GM13976 (cell line): ENCODE data around the gene OSBPL2.

Experiments used
- DNase-seq: peaks from one replicate; pipeline ENCODE4 v3.0.0; 2012; ENCODE audit warnings: low spot score
- CTCF ChIP-seq: IDR thresholded peaks from 2 replicates; pipeline ENCODE4 v1.5.1; 2012; ENCODE audit warnings: borderline replicate concordance, mild to moderate bottlenecking; ENCODE audit not compliant: insufficient read depth; ENCODE audit errors: extremely low read depth, missing control alignments, control extremely low read depth
- in situ Hi-C: fragments of 300-500 bp; cut with MboI; formaldehyde crosslinking; loops from one replicate; pipeline ENCODE4 v1.12.0; 2022; ENCODE audit warnings: low sequenced_read_pairs, mixed read lengths, inconsistent platforms; ENCODE audit not compliant: unreplicated experiment

The OSBPL2 gene

GRCh38 chr20:62305149-62305764 lies 66.9 kb downstream of the OSBPL2 start:
- in situ Hi-C loops, result loop anchor here (10.0 kb wide), 1 partner anchor 80 kb away; the partner anchor contains the start of gene RPS21
- DNase-seq, result no peak
- TF ChIP-seq CTCF, result no peak

- DNase-seq, result no peak
- no peak for TF ChIP-seq CTCF
- in situ Hi-C loops, result loop anchor here (10.0 kb wide), 1 partner anchor 79 kb away; the partner anchor contains the start of gene RPS21
Measured at GRCh38 chr20:62305765-62306413, 67.6 kb downstream of the OSBPL2 start.

GRCh38 chr20:62306414-62307187 lies 68.3 kb downstream of the OSBPL2 start:
- in situ Hi-C loops, result loop anchor here (10.0 kb wide), 1 partner anchor 78 kb away; the partner anchor contains the start of gene RPS21
- no peak for DNase-seq
- TF ChIP-seq CTCF, result no peak

- in situ Hi-C loops, result loop anchor here (10.0 kb wide), 1 partner anchor 77 kb away; the partner anchor contains the start of gene RPS21
Measured at GRCh38 chr20:62307226-62308101, 69.1 kb downstream of the OSBPL2 start.

GRCh38 chr20:62308102-62308822 lies 69.9 kb downstream of the OSBPL2 start:
- no peak for DNase-seq
- TF ChIP-seq CTCF, result no peak
- in situ Hi-C loops, result loop anchor here (10.0 kb wide), 1 partner anchor 77 kb away; the partner anchor contains the start of gene RPS21

More at GRCh38 chr20:62307226-62308101, 69.1 kb downstream of the OSBPL2 start:
- no peak for TF ChIP-seq CTCF
- DNase-seq, result no peak
